Measurements from ENCODE around the gene CLK3. TPM values are rescaled to one million over a fixed set of nuclear protein-coding genes. Genes with fewer than 3 reads are reported as not detected.

Gene CLK3
- total RNA-seq, 4 donors from 2014 or later, result 93.1 to 244 (median 115) TPM

GRCh38 chr15:74612677-74613076 lies 3.0 kb upstream of the CLK3 start:
- TF ChIP-seq POLR2A (IDR thresholded peaks at IDR 0.05) (no peak), POLR2AphosphoS5 (IDR thresholded peaks at IDR 0.05) (no peak)
- peak in 1 of 2 donors; percentile 54 for DNase-seq (ENCODE audit: low spot score in 2 of 2)
- Histone ChIP-seq H3K4me1 (peaks cover 37% of the 10 kb centered on the region), H3K27ac (no peak overlapping the region), H3K9me3 (no peaks in the 10 kb centered on the region), H3K27me3 (no peaks in the 10 kb centered on the region), H3K4me3 (no peak overlapping the region), H3K36me3 (no peaks in the 10 kb centered on the region)
- 85% methylated on average over 2 of the region's 2 CpGs for WGBS

- no peaks in the 10 kb centered on the region for H3K27me3 ChIP-seq
- H3K4me3 ChIP-seq, result no peak overlapping the region
- peaks cover 43% of the 10 kb centered on the region for H3K4me1 ChIP-seq
- H3K36me3 ChIP-seq, result no peaks in the 10 kb centered on the region
- H3K9me3 ChIP-seq, result no peaks in the 10 kb centered on the region
- TF ChIP-seq EP300 (IDR thresholded peaks at IDR 0.05), result no peak
- no peak overlapping the region for H3K27ac ChIP-seq
- WGBS, result 71% methylated on average over 6 of the region's 6 CpGs
- DNase-seq (ENCODE audit: low spot score in 2 of 2), result peak in 1 of 2 donors; percentile 61
Observed at GRCh38 chr15:74613089-74613952, 2.3 kb upstream of the CLK3 start.

GRCh38 chr15:74613953-74614743 lies 1.5 kb upstream of the CLK3 start:
- Histone ChIP-seq H3K27me3 (no peaks in the 10 kb centered on the region), H3K4me3 (peak overlapping the region; percentile 81), H3K27ac (peak overlapping the region; percentile 97), H3K9me3 (no peaks in the 10 kb centered on the region), H3K36me3 (peaks cover 3% of the 10 kb centered on the region), H3K4me1 (peaks cover 52% of the 10 kb centered on the region)
- WGBS, result 52% methylated on average over 27 of the region's 38 CpGs
- no peak for TF ChIP-seq POLR2AphosphoS5 (IDR thresholded peaks at IDR 0.05)
- TF ChIP-seq CTCF (IDR thresholded peaks at IDR 0.05), result no peak
- TF ChIP-seq EP300 (IDR thresholded peaks at IDR 0.05), result no peak
- no peak for TF ChIP-seq POLR2A (IDR thresholded peaks at IDR 0.05)
- DNase-seq (ENCODE audit: low spot score in 2 of 2), result peak in 1 of 2 donors; percentile 64

- TF ChIP-seq POLR2A (IDR thresholded peaks at IDR 0.05), result peak in 1 of 2 donors; percentile 26
- no peak for TF ChIP-seq CTCF (IDR thresholded peaks at IDR 0.05)
- TF ChIP-seq EP300 (IDR thresholded peaks at IDR 0.05), result no peak
- peak in 1 of 3 donors; percentile 77 for TF ChIP-seq POLR2AphosphoS5 (IDR thresholded peaks at IDR 0.05)
- peaks cover 52% of the 10 kb centered on the region for H3K4me1 ChIP-seq
- H3K27me3 ChIP-seq, result no peaks in the 10 kb centered on the region
- DNase-seq (ENCODE audit: low spot score in 2 of 2), result peak; percentile 88 to 92
- H3K36me3 ChIP-seq, result peaks cover 11% of the 10 kb centered on the region
- H3K9me3 ChIP-seq, result no peaks in the 10 kb centered on the region
- peak overlapping the region; percentile 81 for H3K4me3 ChIP-seq
- WGBS, result under 1% methylated on average over 57 of the region's 76 CpGs
- H3K27ac ChIP-seq, result peak overlapping the region; percentile 97
Observed at GRCh38 chr15:74614744-74615507, 710 bp upstream of the CLK3 start.

- Histone ChIP-seq H3K4me3 (peak overlapping the region; percentile 81), H3K27me3 (no peaks in the 10 kb centered on the region), H3K9me3 (no peaks in the 10 kb centered on the region), H3K27ac (peak overlapping the region; percentile 97), H3K4me1 (peaks cover 58% of the 10 kb centered on the region), H3K36me3 (peaks cover 26% of the 10 kb centered on the region)
- 0% methylated on average over 12 of the region's 18 CpGs for WGBS
- peak; percentile 89 to 90 for DNase-seq (ENCODE audit: low spot score in 2 of 2)
- no peak for TF ChIP-seq POLR2A (IDR thresholded peaks at IDR 0.05)
- peak in 1 of 3 donors; percentile 18 for TF ChIP-seq POLR2AphosphoS5 (IDR thresholded peaks at IDR 0.05)
Observed at GRCh38 chr15:74616366-74616939, 817 bp downstream of the CLK3 start.

GRCh38 chr15:74616996-74617395 lies 1.4 kb downstream of the CLK3 start:
- peaks cover 32% of the 10 kb centered on the region for H3K36me3 ChIP-seq
- TF ChIP-seq POLR2AphosphoS5 (IDR thresholded peaks at IDR 0.05), result no peak
- TF ChIP-seq POLR2A (IDR thresholded peaks at IDR 0.05), result no peak
- TF ChIP-seq EP300 (IDR thresholded peaks at IDR 0.05), result no peak
- TF ChIP-seq CTCF (IDR thresholded peaks at IDR 0.05), result no peak
- peak overlapping the region; percentile 81 for H3K4me3 ChIP-seq
- peak overlapping the region; percentile 97 for H3K27ac ChIP-seq
- no peaks in the 10 kb centered on the region for H3K27me3 ChIP-seq
- DNase-seq (ENCODE audit: low spot score in 2 of 2), result no peak
- H3K4me1 ChIP-seq, result peaks cover 58% of the 10 kb centered on the region
- no peaks in the 10 kb centered on the region for H3K9me3 ChIP-seq
